ENCODE data around the gene GRK1. TPM values are rescaled to one million over a fixed set of nuclear protein-coding genes. Genes with fewer than 3 reads are reported as not detected.

The GRK1 gene
- total and polyA plus RNA-seq, 2 of the 13 experiments (the other 11 are each of a cell fraction or from before 2014, with no cell fraction given), result 0.07 to 0.12 TPM

DNA sequence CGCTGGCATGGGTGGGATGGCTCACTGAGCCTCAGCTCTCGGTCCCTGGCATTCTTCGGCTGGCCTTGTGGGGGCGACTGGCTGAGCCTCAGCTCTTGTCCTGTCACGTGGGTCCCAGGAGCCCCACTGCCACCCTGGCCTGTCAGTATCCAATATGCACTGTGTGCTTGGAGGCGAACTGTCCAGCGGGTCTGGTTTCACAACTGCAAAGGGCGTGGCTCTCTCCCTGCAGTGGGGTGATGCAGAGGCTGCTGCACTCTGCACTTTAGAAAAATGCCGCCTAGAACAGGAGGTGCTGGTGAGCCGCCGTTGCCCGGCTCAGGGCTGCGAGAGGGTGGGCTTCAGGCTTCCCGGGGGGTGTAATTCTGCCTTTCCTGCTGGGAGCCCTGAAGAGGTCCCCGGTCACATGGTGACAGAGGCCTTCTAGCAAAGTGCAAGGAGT is 75.0 kb downstream of the GRK1 start (continued):
- TF ChIP-seq, protein P1, sequence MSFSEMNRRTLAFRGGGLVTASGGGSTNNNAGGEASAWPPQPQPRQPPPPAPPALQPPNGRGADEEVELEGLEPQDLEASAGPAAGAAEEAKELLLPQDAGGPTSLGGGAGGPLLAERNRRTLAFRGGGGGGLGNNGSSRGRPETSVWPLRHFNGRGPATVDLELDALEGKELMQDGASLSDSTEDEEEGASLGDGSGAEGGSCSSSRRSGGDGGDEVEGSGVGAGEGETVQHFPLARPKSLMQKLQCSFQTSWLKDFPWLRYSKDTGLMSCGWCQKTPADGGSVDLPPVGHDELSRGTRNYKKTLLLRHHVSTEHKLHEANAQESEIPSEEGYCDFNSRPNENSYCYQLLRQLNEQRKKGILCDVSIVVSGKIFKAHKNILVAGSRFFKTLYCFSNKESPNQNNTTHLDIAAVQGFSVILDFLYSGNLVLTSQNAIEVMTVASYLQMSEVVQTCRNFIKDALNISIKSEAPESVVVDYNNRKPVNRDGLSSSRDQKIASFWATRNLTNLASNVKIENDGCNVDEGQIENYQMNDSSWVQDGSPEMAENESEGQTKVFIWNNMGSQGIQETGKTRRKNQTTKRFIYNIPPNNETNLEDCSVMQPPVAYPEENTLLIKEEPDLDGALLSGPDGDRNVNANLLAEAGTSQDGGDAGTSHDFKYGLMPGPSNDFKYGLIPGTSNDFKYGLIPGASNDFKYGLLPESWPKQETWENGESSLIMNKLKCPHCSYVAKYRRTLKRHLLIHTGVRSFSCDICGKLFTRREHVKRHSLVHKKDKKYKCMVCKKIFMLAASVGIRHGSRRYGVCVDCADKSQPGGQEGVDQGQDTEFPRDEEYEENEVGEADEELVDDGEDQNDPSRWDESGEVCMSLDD (CRISPR knock-in tag; IDR thresholded peaks at IDR 0.05; ENCODE audit: borderline replicate concordance), result no peak
- TF ChIP-seq CHD2 (IDR thresholded peaks at IDR 0.05; ENCODE audit: low read depth, low read length) (no peak), ZNF792 (CRISPR knock-in tag; IDR thresholded peaks at IDR 0.05) (0 out of 2 replicates have a peak, but pooled peaks have one; percentile 20), ZNF501 (CRISPR knock-in tag; IDR thresholded peaks at IDR 0.05) (no peak), SAP130 (CRISPR knock-in tag; IDR thresholded peaks at IDR 0.05; ENCODE audit: low read depth) (peak; percentile 69), ZNF17 (CRISPR knock-in tag; IDR thresholded peaks at IDR 0.05) (no peak), MIER2 (CRISPR knock-in tag; IDR thresholded peaks at IDR 0.05) (no peak), TAF1 (CRISPR knock-in tag; IDR thresholded peaks at IDR 0.05) (peak; percentile 47), ZNF710 (CRISPR knock-in tag; IDR thresholded peaks at IDR 0.05; ENCODE audit: borderline replicate concordance) (no peak), XRCC5 (optimal IDR thresholded peaks at IDR 0.05; ENCODE audit: low read length) (peak; percentile 44), ZNF260 (CRISPR knock-in tag; IDR thresholded peaks at IDR 0.05; ENCODE audit: borderline replicate concordance, low read depth) (no peak), ZFYVE20 (CRISPR knock-in tag; IDR thresholded peaks at IDR 0.05; ENCODE audit: borderline replicate concordance, low read depth) (no peak)
- TF ChIP-seq, protein P2, sequence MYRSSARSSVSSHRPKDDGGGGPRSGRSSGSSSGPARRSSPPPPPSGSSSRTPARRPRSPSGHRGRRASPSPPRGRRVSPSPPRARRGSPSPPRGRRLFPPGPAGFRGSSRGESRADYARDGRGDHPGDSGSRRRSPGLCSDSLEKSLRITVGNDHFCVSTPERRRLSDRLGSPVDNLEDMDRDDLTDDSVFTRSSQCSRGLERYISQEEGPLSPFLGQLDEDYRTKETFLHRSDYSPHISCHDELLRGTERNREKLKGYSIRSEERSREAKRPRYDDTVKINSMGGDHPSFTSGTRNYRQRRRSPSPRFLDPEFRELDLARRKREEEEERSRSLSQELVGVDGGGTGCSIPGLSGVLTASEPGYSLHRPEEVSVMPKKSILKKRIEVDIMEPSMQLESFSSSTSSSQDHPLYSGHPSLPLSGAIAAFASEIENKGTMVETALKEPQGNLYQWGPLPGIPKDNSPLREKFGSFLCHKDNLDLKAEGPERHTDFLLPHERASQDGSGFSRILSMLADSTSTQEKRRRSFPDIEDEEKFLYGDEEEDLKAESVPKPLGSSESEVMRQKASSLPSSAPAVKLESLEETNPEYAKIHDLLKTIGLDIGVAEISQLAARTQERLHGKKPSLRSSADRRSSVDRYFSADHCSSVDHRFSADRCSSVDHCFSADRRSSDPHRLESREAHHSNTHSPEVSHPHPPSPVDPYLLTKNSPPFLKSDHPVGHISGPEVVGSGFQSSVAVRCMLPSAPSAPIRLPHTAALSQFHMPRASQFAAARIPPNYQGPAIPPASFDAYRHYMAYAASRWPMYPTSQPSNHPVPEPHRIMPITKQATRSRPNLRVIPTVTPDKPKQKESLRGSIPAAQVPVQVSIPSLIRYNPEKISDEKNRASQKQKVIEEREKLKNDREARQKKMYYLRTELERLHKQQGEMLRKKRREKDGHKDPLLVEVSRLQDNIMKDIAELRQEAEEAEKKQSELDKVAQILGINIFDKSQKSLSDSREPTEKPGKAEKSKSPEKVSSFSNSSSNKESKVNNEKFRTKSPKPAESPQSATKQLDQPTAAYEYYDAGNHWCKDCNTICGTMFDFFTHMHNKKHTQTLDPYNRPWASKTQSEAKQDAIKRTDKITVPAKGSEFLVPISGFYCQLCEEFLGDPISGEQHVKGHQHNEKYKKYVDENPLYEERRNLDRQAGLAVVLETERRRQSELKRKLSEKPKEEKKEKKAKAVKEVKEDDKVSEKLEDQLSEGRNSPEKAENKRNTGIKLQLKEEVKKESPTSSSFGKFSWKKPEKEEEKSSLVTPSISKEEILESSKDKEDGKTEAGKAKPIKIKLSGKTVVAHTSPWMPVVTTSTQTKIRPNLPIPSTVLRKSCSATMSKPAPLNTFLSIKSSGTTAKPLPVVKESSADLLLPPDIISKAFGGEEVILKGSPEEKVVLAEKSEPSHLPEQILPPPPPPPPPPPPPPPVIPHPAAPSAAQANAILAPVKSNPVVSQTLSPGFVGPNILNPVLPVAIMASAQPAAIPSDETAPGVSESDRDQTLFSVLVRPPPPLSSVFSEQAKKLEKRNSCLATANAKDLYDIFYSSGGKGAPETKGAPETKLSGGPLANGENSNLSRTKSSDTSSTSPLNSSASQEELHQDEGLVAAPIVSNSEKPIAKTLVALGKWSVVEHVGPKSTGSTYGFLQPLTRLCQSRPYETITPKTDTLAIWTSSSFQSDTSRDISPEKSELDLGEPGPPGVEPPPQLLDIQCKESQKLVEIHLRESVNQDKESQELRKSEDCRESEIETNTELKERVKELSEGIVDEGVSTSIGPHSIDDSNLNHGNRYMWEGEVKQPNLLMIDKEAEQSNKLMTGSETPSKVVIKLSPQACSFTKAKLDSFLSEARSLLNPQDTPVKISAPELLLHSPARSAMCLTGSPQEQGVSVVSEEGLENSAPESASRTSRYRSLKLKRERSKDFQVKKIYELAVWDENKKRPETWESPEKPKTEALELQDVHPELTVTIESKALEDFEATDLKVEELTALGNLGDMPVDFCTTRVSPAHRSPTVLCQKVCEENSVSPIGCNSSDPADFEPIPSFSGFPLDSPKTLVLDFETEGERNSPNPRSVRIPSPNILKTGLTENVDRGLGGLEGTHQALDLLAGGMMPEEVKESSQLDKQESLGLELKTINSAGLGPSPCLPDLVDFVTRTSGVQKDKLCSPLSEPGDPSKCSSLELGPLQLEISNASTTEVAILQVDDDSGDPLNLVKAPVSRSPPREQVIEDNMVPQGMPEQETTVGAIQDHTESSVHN (CRISPR knock-in tag; IDR thresholded peaks at IDR 0.05), result peak; percentile 46; the same call in 1 of the 2 replicates
- TF ChIP-seq, protein P3, sequence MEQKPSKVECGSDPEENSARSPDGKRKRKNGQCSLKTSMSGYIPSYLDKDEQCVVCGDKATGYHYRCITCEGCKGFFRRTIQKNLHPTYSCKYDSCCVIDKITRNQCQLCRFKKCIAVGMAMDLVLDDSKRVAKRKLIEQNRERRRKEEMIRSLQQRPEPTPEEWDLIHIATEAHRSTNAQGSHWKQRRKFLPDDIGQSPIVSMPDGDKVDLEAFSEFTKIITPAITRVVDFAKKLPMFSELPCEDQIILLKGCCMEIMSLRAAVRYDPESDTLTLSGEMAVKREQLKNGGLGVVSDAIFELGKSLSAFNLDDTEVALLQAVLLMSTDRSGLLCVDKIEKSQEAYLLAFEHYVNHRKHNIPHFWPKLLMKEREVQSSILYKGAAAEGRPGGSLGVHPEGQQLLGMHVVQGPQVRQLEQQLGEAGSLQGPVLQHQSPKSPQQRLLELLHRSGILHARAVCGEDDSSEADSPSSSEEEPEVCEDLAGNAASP (CRISPR knock-in tag; IDR thresholded peaks at IDR 0.05; ENCODE audit: borderline replicate concordance), result no peak; the same call in 1 of the 2 replicates

Measured in HepG2 (cell line).